Measurements from ENCODE around the gene RWDD3.

Gene RWDD3

DNA sequence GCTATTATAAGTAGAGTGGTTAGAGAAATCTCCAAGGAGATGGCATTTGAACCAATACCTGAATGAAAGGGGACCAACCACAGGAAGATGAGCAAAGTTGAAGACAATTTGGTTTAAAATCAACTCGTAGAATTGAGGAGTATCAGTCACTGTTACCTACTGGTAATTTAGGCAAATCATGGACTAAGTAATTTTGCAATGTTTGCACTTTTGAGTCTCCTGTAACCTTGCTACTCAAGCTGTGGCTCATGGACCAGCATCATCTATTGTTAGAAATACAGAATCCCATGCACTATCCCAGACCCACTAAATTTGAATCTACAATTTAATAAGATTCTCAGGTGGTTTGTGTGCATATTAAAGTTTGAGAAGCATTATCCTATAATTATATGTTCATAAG, 21.8 kb downstream of the RWDD3 start:
- Histone ChIP-seq H3K79me2 (ENCODE audit: control insufficient read depth, insufficient read depth, low read length) (no peaks in the 10 kb centered on the region), H3K79me1 (ENCODE audit: low read length) (no peaks in the 10 kb centered on the region), H3K4me3 (ENCODE audit: low read length) (no peak overlapping the region), H3K18ac (ENCODE audit: low read length) (no peak overlapping the region), H4K5ac (ENCODE audit: low read length) (no peak overlapping the region), H4K8ac (ENCODE audit: low read depth, low read length) (no peak overlapping the region), H3K9ac (ENCODE audit: low read length) (no peak overlapping the region), H3K36me3 (ENCODE audit: control insufficient read depth, insufficient read depth, low read length) (no peaks in the 10 kb centered on the region), H3K4me1 (ENCODE audit: control insufficient read depth, low read depth, low read length) (no peaks in the 10 kb centered on the region), H3K23ac (ENCODE audit: low read length) (no peak overlapping the region), H3K27ac (ENCODE audit: low read depth, low read length) (no peak overlapping the region), H3K27me3 (ENCODE audit: insufficient read depth, low read length, poor library complexity) (no peaks in the 10 kb centered on the region), H3K4me2 (ENCODE audit: low read length) (no peak overlapping the region), H2BK15ac (replicated peaks; ENCODE audit: low read depth) (no peak overlapping the region), H3K56ac (ENCODE audit: low read length) (no peak overlapping the region), H2AK5ac (ENCODE audit: low read length) (no peak overlapping the region), H2BK5ac (ENCODE audit: low read length) (no peak overlapping the region), H3K4ac (ENCODE audit: low read depth, low read length) (no peak overlapping the region), H2BK120ac (ENCODE audit: low read depth, low read length) (no peak overlapping the region)
- DNase-seq: no peak
- WGBS (ENCODE audit: extremely low coverage, insufficient coverage, low lambda C conversion rate): no CpG with 5 or more reads among the region's 1 CpG

GRCh38 chr1:95257758-95258157, 23.7 kb downstream of the RWDD3 start:
- Histone ChIP-seq H3K9ac (ENCODE audit: low read length) (no peak overlapping the region), H4K8ac (ENCODE audit: low read depth, low read length) (no peak overlapping the region), H3K79me1 (ENCODE audit: low read length) (no peaks in the 10 kb centered on the region), H3K56ac (ENCODE audit: low read length) (no peak overlapping the region), H4K5ac (ENCODE audit: low read length) (no peak overlapping the region), H3K27me3 (ENCODE audit: insufficient read depth, low read length, poor library complexity) (no peaks in the 10 kb centered on the region), H3K36me3 (ENCODE audit: control insufficient read depth, insufficient read depth, low read length) (no peaks in the 10 kb centered on the region), H3K27ac (ENCODE audit: low read depth, low read length) (no peak overlapping the region), H3K79me2 (ENCODE audit: control insufficient read depth, insufficient read depth, low read length) (no peaks in the 10 kb centered on the region), H3K4me1 (ENCODE audit: control insufficient read depth, low read depth, low read length) (no peaks in the 10 kb centered on the region), H3K4me2 (ENCODE audit: low read length) (no peak overlapping the region), H3K4ac (ENCODE audit: low read depth, low read length) (no peak overlapping the region), H2BK15ac (replicated peaks; ENCODE audit: low read depth) (no peak overlapping the region), H3K18ac (ENCODE audit: low read length) (no peak overlapping the region), H2AK5ac (ENCODE audit: low read length) (no peak overlapping the region), H2BK120ac (ENCODE audit: low read depth, low read length) (no peak overlapping the region), H3K4me3 (ENCODE audit: low read length) (no peak overlapping the region), H3K23ac (ENCODE audit: low read length) (no peak overlapping the region), H2BK5ac (ENCODE audit: low read length) (no peak overlapping the region)
- no CpG with 5 or more reads among the region's 1 CpG for WGBS (ENCODE audit: extremely low coverage, insufficient coverage, low lambda C conversion rate)
- DNase-seq: no peak

DNA sequence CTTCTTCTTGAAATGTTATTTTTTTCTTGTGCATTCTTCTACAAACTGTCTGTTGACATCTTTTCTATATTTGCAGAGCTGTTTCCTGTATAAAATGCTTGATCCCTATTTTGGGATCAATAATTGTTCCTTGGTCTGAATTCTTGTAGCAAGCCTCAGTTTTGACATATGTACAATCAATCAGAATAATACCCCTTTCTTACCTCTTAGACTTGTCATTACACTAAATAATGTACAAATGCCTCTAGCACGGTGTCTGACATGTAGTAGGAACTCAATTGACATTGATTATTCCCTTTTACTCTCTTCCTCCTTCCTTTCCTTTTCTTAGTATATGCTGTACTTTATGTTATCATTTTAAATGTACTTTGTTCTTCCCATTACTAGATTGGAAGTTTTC, 25.2 kb downstream of the RWDD3 start:
- WGBS (ENCODE audit: extremely low coverage, insufficient coverage, low lambda C conversion rate): no CpG with 5 or more reads among the region's 1 CpG
- Histone ChIP-seq H4K8ac (ENCODE audit: low read depth, low read length) (no peak overlapping the region), H3K27me3 (ENCODE audit: insufficient read depth, low read length, poor library complexity) (no peaks in the 10 kb centered on the region), H3K36me3 (ENCODE audit: control insufficient read depth, insufficient read depth, low read length) (no peaks in the 10 kb centered on the region), H2AK5ac (ENCODE audit: low read length) (no peak overlapping the region), H3K79me1 (ENCODE audit: low read length) (no peaks in the 10 kb centered on the region), H3K4me2 (ENCODE audit: low read length) (no peak overlapping the region), H3K18ac (ENCODE audit: low read length) (no peak overlapping the region), H3K9ac (ENCODE audit: low read length) (no peak overlapping the region), H3K56ac (ENCODE audit: low read length) (no peak overlapping the region), H3K4me1 (ENCODE audit: control insufficient read depth, low read depth, low read length) (no peaks in the 10 kb centered on the region), H2BK15ac (replicated peaks; ENCODE audit: low read depth) (no peak overlapping the region), H3K4ac (ENCODE audit: low read depth, low read length) (no peak overlapping the region), H3K79me2 (ENCODE audit: control insufficient read depth, insufficient read depth, low read length) (no peaks in the 10 kb centered on the region), H3K23ac (ENCODE audit: low read length) (no peak overlapping the region), H2BK5ac (ENCODE audit: low read length) (no peak overlapping the region), H3K4me3 (ENCODE audit: low read length) (no peak overlapping the region), H3K27ac (ENCODE audit: low read depth, low read length) (no peak overlapping the region), H4K5ac (ENCODE audit: low read length) (no peak overlapping the region), H2BK120ac (ENCODE audit: low read depth, low read length) (no peak overlapping the region)
- no peak for DNase-seq

DNA sequence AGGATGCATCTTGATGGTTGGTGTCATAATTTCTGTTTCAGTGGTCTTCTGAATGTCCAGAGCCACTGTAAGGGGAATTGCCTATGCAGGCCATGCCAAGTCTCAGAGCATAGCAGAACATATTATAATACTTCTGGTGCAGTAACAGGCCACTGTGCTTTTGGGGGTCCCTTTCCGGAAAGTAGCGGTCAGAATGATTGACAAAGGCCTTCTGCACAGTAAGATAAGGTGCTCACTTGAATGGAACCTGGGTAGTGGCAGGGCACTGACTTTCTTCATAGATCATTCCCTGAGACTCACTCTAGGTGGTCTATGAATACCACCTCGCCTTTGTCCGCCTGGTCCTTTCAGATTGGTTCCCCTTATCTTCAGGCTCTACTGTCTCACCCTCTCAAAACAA, 28.9 kb downstream of the RWDD3 start:
- H3K4me2 ChIP-seq (ENCODE audit: low read length): no peak overlapping the region
- H3K27me3 ChIP-seq (ENCODE audit: insufficient read depth, low read length, poor library complexity): no peaks in the 10 kb centered on the region
- no peak overlapping the region for H2BK5ac ChIP-seq (ENCODE audit: low read length)
- no peak overlapping the region for H3K9ac ChIP-seq (ENCODE audit: low read length)
- no peak overlapping the region for H4K5ac ChIP-seq (ENCODE audit: low read length)
- no peak overlapping the region for H3K18ac ChIP-seq (ENCODE audit: low read length)
- H3K56ac ChIP-seq (ENCODE audit: low read length): no peak overlapping the region
- H3K4ac ChIP-seq (ENCODE audit: low read depth, low read length): no peak overlapping the region
- H3K79me2 ChIP-seq (ENCODE audit: control insufficient read depth, insufficient read depth, low read length): no peaks in the 10 kb centered on the region
- no peak overlapping the region for H2BK120ac ChIP-seq (ENCODE audit: low read depth, low read length)
- H3K27ac ChIP-seq (ENCODE audit: low read depth, low read length): no peak overlapping the region
- H3K36me3 ChIP-seq (ENCODE audit: control insufficient read depth, insufficient read depth, low read length): no peaks in the 10 kb centered on the region
- no CpG with 5 or more reads among the region's 4 CpGs for WGBS (ENCODE audit: extremely low coverage, insufficient coverage, low lambda C conversion rate)
- no peak overlapping the region for H4K8ac ChIP-seq (ENCODE audit: low read depth, low read length)
- no peaks in the 10 kb centered on the region for H3K4me1 ChIP-seq (ENCODE audit: control insufficient read depth, low read depth, low read length)
- no peak for DNase-seq
- H2BK15ac ChIP-seq (replicated peaks; ENCODE audit: low read depth): no peak overlapping the region
- no peaks in the 10 kb centered on the region for H3K79me1 ChIP-seq (ENCODE audit: low read length)
- H2AK5ac ChIP-seq (ENCODE audit: low read length): no peak overlapping the region
- no peak overlapping the region for H3K23ac ChIP-seq (ENCODE audit: low read length)
- H3K4me3 ChIP-seq (ENCODE audit: low read length): no peak overlapping the region

DNA sequence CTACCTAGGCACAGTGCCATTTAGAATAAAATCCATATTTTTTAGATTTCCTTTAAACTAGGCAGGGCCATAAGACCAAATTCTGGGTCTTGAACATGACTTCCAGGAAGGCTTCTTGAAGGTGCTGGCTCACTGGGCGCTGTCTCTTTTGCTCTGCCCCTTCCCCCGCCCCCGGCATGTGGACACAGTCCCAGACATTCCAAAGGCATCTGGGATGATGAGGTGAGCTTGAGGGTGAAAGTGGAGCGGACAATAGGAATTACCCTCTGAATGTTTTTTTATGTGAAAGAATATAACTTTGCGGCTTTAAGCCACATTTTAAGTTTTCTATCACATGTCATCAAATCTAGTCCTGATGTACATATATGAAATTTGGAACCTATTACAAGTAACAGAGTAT, 29.4 kb downstream of the RWDD3 start:
- Histone ChIP-seq H2AK5ac (ENCODE audit: low read length) (no peak overlapping the region), H3K79me2 (ENCODE audit: control insufficient read depth, insufficient read depth, low read length) (no peaks in the 10 kb centered on the region), H3K79me1 (ENCODE audit: low read length) (no peaks in the 10 kb centered on the region), H3K23ac (ENCODE audit: low read length) (no peak overlapping the region), H3K56ac (ENCODE audit: low read length) (no peak overlapping the region), H3K4ac (ENCODE audit: low read depth, low read length) (no peak overlapping the region), H4K5ac (ENCODE audit: low read length) (no peak overlapping the region), H3K18ac (ENCODE audit: low read length) (no peak overlapping the region), H2BK120ac (ENCODE audit: low read depth, low read length) (no peak overlapping the region), H3K4me3 (ENCODE audit: low read length) (no peak overlapping the region), H4K8ac (ENCODE audit: low read depth, low read length) (no peak overlapping the region), H3K4me1 (ENCODE audit: control insufficient read depth, low read depth, low read length) (no peaks in the 10 kb centered on the region), H3K27ac (ENCODE audit: low read depth, low read length) (no peak overlapping the region), H3K4me2 (ENCODE audit: low read length) (no peak overlapping the region), H2BK15ac (replicated peaks; ENCODE audit: low read depth) (no peak overlapping the region), H3K9ac (ENCODE audit: low read length) (no peak overlapping the region), H2BK5ac (ENCODE audit: low read length) (no peak overlapping the region), H3K27me3 (ENCODE audit: insufficient read depth, low read length, poor library complexity) (no peaks in the 10 kb centered on the region), H3K36me3 (ENCODE audit: control insufficient read depth, insufficient read depth, low read length) (no peaks in the 10 kb centered on the region)
- DNase-seq: no peak
- WGBS (ENCODE audit: extremely low coverage, insufficient coverage, low lambda C conversion rate): no CpG with 5 or more reads among the region's 5 CpGs

DNA sequence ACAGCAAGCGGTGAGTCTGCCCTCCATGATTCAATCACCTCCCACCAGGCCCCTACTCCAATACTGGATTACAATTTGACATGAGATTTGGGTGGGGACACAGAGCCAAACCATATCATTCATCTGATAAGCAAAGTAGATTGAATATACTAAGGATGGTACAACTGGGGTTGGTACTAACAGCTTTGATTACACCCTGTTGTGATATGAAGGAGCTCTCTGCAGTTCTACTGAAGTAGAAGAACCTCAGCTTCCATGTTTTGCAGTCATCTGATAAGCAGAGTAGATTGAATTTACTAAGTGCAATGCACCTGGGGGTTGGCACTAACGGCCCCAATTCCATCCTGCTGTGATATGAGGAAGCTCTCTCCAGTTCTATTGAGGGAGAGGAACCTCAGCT, 31.1 kb downstream of the RWDD3 start:
- Histone ChIP-seq H3K56ac (ENCODE audit: low read length) (no peak overlapping the region), H3K4me2 (ENCODE audit: low read length) (no peak overlapping the region), H2BK5ac (ENCODE audit: low read length) (no peak overlapping the region), H3K27ac (ENCODE audit: low read depth, low read length) (no peak overlapping the region), H3K4ac (ENCODE audit: low read depth, low read length) (no peak overlapping the region), H3K18ac (ENCODE audit: low read length) (no peak overlapping the region), H2BK15ac (replicated peaks; ENCODE audit: low read depth) (no peak overlapping the region), H3K79me1 (ENCODE audit: low read length) (no peaks in the 10 kb centered on the region), H4K5ac (ENCODE audit: low read length) (no peak overlapping the region), H3K36me3 (ENCODE audit: control insufficient read depth, insufficient read depth, low read length) (no peaks in the 10 kb centered on the region), H3K4me1 (ENCODE audit: control insufficient read depth, low read depth, low read length) (no peaks in the 10 kb centered on the region), H3K4me3 (ENCODE audit: low read length) (no peak overlapping the region), H3K9ac (ENCODE audit: low read length) (no peak overlapping the region), H2AK5ac (ENCODE audit: low read length) (no peak overlapping the region), H4K8ac (ENCODE audit: low read depth, low read length) (no peak overlapping the region), H2BK120ac (ENCODE audit: low read depth, low read length) (no peak overlapping the region), H3K23ac (ENCODE audit: low read length) (no peak overlapping the region), H3K79me2 (ENCODE audit: control insufficient read depth, insufficient read depth, low read length) (no peaks in the 10 kb centered on the region), H3K27me3 (ENCODE audit: insufficient read depth, low read length, poor library complexity) (no peaks in the 10 kb centered on the region)
- WGBS (ENCODE audit: extremely low coverage, insufficient coverage, low lambda C conversion rate): no CpG with 5 or more reads among the region's 2 CpGs
- DNase-seq: peak; percentile 58

Data from mesendoderm (in vitro differentiated cells).